GM18505 (cell line): ENCODE results near the gene KIAA0753.
"Not testable (repeated sequence)": the region's sequence is repeated elsewhere in the genome, so short reads cannot be mapped to it uniquely, and the experiment has no call there.

Source experiments
- ATAC-seq: cut with Tn5 transposase; IDR thresholded peaks from one replicate; pipeline ENCODE4 v1.9.1; 2021; ENCODE audit not compliant: unreplicated experiment
- POLR2A ChIP-seq: IDR thresholded peaks from 4 replicates; pipeline ENCODE4 v1.6.1; 2011; ENCODE audit warnings: borderline replicate concordance; ENCODE audit not compliant: insufficient read depth, insufficient read length; ENCODE audit errors: extremely low read depth

KIAA0753 gene

DNA sequence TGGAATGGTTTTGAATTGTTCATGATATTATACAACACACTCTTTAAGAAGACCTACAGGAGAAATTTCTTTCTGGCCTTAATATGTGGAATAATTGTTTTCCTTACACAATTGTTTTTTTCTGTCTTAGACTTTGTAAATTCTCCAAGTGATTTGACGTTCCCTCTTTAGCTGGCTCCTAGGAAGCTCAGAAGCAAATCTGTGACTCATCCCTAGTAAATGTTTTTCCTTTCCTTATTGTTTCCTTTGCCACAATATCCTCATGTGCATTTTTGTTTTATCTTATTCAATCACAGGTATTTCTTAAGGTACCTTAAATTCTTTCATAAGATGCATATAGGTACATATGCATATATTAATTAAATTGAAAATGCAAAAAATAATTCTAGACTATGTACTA, 13.5 kb downstream of the KIAA0753 start:
- TF ChIP-seq POLR2A: no peak
- ATAC-seq: no peak

GRCh38 chr17:6626616-6627015, 13.9 kb downstream of the KIAA0753 start:
- no peak for TF ChIP-seq POLR2A
- ATAC-seq: no peak

GRCh38 chr17:6623941-6624340, 16.6 kb downstream of the KIAA0753 start:
- no peak for TF ChIP-seq POLR2A
- no peak for ATAC-seq

- no peak for ATAC-seq
- TF ChIP-seq POLR2A: no peak
Observed at GRCh38 chr17:6611231-6611630, 29.3 kb downstream of the KIAA0753 start.

GRCh38 chr17:6610011-6610410, 30.5 kb downstream of the KIAA0753 start:
- no peak for ATAC-seq
- no peak for TF ChIP-seq POLR2A

GRCh38 chr17:6608321-6608720, 32.2 kb downstream of the KIAA0753 start:
- no peak for ATAC-seq

DNA sequence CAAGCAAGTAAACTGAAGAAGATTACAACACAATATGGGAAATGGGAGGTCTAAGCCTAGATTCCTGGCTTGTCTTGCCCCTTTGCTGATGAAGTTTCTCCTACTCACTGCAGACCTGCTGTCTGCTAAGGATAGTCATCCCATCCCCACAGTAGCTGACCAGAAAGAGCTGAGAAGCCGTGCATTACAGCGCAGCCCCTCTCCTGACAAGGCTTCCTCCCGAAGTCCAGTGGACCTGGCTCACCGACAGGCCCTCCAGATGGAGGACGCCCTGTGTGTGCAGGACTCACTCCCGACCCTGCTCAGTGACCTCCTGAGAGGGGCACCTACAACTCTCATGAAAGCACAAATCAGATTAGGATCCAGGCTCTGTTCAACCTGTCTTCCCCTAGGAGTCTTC, 35.4 kb downstream of the KIAA0753 start:
- ATAC-seq: no peak
- TF ChIP-seq POLR2A: no peak

More at GRCh38 chr17:6608321-6608720, 32.2 kb downstream of the KIAA0753 start:
- TF ChIP-seq POLR2A: no peak

GRCh38 chr17:6603744-6604325, 36.7 kb downstream of the KIAA0753 start:
- no peak for ATAC-seq
- no peak for TF ChIP-seq POLR2A

DNA sequence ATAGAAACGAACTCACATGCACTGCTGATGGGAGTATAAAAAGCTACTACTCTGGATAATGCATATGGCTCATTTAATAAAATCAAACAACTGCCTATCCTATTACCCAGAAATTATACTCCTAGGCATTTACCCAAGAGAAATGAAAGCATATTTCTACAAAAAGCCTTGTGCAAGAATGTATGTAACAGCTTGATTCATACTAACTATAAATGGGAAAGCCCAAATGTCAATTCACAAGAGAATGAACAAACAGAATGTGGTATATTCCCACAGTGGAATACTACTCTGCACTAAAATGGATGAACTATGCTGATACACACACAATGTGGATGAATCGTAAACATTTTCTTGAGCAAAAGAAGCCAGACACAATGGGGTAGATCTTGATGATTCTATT, 38.4 kb downstream of the KIAA0753 start:
- TF ChIP-seq POLR2A: no peak
- no peak for ATAC-seq

- no peak for ATAC-seq
- TF ChIP-seq POLR2A: no peak
Observed at GRCh38 chr17:6599364-6599763, 41.1 kb downstream of the KIAA0753 start.

GRCh38 chr17:6597727-6598126, 42.8 kb downstream of the KIAA0753 start:
- no peak for ATAC-seq
- TF ChIP-seq POLR2A: no peak

DNA sequence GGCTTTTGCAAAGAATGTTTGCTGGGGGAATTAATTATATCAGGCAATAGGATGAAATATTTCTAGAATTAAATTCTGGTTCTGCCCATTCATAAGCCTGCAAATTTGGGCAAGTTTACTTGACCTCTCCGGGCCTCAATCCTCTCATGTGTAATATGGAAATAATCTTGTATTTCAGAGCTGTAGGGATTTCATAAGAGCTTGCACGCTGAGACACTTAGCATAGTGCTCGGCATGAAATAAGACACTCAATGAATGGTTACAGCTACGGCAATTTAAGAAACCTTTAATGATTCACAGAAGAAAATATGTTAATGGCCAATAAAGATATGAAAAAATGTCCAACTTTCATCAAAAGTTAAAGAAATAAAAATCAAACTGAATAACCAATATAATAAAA, 43.6 kb downstream of the KIAA0753 start:
- no peak for TF ChIP-seq POLR2A
- no peak for ATAC-seq

DNA sequence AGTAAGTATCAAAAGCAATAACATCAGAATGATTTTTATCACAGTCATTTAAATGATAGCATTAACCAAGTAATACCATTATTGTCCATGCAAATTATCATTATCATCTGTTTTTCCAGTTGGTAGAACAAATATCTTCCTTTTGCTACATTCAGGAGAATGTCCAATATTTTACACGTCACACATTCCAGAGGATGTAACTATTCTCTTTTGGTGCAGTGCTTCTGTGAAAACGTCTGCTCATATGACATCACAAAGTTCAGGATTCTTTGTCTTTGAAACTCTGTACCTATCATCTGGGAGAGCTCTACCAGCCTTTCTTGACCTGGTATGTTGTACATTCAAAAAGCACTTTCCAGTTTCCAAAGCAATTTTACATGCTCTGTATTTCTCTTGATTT, 44.0 kb downstream of the KIAA0753 start:
- ATAC-seq: no peak
- no peak for TF ChIP-seq POLR2A

DNA sequence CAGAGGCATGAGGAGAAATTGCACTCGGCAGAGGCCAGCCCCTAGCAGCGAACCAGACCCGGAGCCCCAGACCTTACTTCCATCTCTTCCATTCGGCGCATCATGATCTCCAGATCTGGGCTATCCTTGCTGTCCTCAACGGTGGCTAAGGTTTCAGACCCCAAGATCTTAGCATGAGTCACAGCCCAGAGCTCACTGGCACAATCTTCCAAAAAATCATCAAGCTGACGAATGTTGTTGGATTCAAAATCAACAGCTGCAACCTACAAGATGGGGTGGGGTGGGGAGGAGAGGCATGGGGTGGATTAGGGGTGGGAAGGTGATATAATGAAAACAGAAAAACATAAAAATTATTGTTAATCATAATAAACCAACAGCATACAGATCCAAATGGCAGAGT, 44.4 kb downstream of the KIAA0753 start:
- ATAC-seq: no peak

GRCh38 chr17:6593371-6593770, 47.1 kb downstream of the KIAA0753 start:
- ATAC-seq: not testable (repeated sequence)

More for the DNA sequence above, 44.4 kb downstream of the KIAA0753 start:
- no peak for TF ChIP-seq POLR2A
